Prostate gland (tissue), 2 donors: Measurements from ENCODE around the gene DTNB.

Experiments used
- CTCF ChIP-seq, 4 experiments: fragments of 200-600 bp in 2 of 4; fragments of 450-650 bp in 2 of 4; sonication (generic) in 2 of 4; IDR thresholded peaks; 1 replicate in 3 of 4; 2 replicates in 1 of 4; pipeline ENCODE4 v1.5.1; 2016 to 2019; ENCODE audit warnings: antibody characterized with exemption in 4 of 4, mild to moderate bottlenecking in 2 of 4, moderate library complexity in 2 of 4
- POLR2A ChIP-seq: fragments of 450-650 bp; IDR thresholded peaks from one replicate; pipeline ENCODE4 v1.6.1; 2016; ENCODE audit warnings: antibody characterized with exemption, mild to moderate bottlenecking
- POLR2AphosphoS5 ChIP-seq: sonication (generic); formaldehyde crosslinking; IDR thresholded peaks from one replicate; pipeline ENCODE4 v1.6.1; 2017; ENCODE audit warnings: antibody characterized with exemption

DNA sequence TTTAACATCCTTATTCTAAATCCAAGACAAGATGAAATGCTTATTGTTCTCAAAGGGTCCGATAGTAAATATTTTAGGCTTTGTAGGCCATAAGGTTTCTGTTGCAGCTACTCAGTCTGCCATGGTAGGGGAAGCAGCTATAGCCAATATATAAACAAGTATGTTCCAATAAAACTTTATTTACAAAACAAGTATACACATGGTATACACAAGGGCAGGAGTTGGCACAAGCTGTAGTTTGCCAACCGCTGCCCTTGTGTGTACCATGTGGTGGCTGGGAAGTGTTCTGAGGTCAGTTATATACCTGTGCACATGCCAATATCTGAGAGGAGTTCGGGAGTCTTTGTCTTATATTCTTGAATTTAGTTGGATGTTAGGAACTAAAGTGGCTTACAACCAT lies 205.6 kb downstream of the DTNB start:
- no peak for TF ChIP-seq CTCF (IDR thresholded peaks at IDR 0.05)
- TF ChIP-seq POLR2A = no peak
- no peak for TF ChIP-seq POLR2AphosphoS5
